Endodermal cell (in vitro differentiated cells): ENCODE results near the gene RPS6KA2. TPM values are rescaled to one million over a fixed set of nuclear protein-coding genes. Genes with fewer than 3 reads are reported as not detected.

ENCODE experiments used
- DNase-seq: peaks from one replicate; pipeline ENCODE4 v3.0.0-alpha.2; 2017
- H3K27ac ChIP-seq: 2 replicates; pipeline ENCODE4 v1.5.1; 2013; ENCODE audit warnings: mild to moderate bottlenecking, low read depth, low read length, moderate library complexity
- H3K27me3 ChIP-seq: 2 replicates; pipeline ENCODE4 v1.6.1; 2013; ENCODE audit warnings: mild to moderate bottlenecking, low read length, moderate library complexity; ENCODE audit not compliant: insufficient read depth, control insufficient read depth, poor library complexity, severe bottlenecking
- H3K36me3 ChIP-seq: 2 replicates; pipeline ENCODE4 v1.7.0; 2013; ENCODE audit warnings: mild to moderate bottlenecking, low read length, moderate library complexity; ENCODE audit not compliant: control insufficient read depth, insufficient read depth
- H3K4me1 ChIP-seq: one replicate; pipeline ENCODE4 v1.7.0; 2013; ENCODE audit warnings: low read length; ENCODE audit not compliant: control insufficient read depth, insufficient read depth
- H3K4me3 ChIP-seq: 2 replicates; pipeline ENCODE4 v1.5.1; 2013; ENCODE audit warnings: mild to moderate bottlenecking, low read length, moderate library complexity
- H3K9ac ChIP-seq: 2 replicates; pipeline ENCODE4 v1.6.1; 2013; ENCODE audit warnings: mild to moderate bottlenecking, low read length, moderate library complexity; ENCODE audit not compliant: poor library complexity, severe bottlenecking; ENCODE audit errors: extremely low read depth
- H3K9me3 ChIP-seq: 2 replicates; pipeline ENCODE4 v1.6.1; 2013; ENCODE audit warnings: mild to moderate bottlenecking, low read length, moderate library complexity; ENCODE audit not compliant: control insufficient read depth
- H3K27ac Mint-ChIP-seq: 2 replicates; pipeline ENCODE4 v1.8.0; 2020; ENCODE audit warnings: mixed read lengths
- H3K27me3 Mint-ChIP-seq: 2 replicates; pipeline ENCODE4 v1.8.0; 2021; ENCODE audit warnings: mild to moderate bottlenecking, mixed read lengths; ENCODE audit not compliant: insufficient read depth
- H3K36me3 Mint-ChIP-seq: 2 replicates; pipeline ENCODE4 v1.8.0; 2020; ENCODE audit warnings: low read depth, mixed read lengths
- H3K4me1 Mint-ChIP-seq: 2 replicates; pipeline ENCODE4 v1.8.0; 2020; ENCODE audit warnings: mixed read lengths
- H3K4me3 Mint-ChIP-seq: 2 replicates; pipeline ENCODE4 v1.8.0; 2020; ENCODE audit warnings: mild to moderate bottlenecking, moderate library complexity, mixed read lengths
- H3K9me3 Mint-ChIP-seq: 2 replicates; pipeline ENCODE4 v1.8.0; 2020; ENCODE audit warnings: mild to moderate bottlenecking, mixed read lengths
- CTCF ChIP-seq: fragments of 200-600 bp; sonication (generic); conservative IDR thresholded peaks from 2 replicates; pipeline ENCODE4 v1.5.0; 2021; ENCODE audit warnings: antibody characterized with exemption, mild to moderate bottlenecking
- WGBS, 2 experiments: methylation state at CpG; one replicate each; pipeline versions ENCODE4 v1.1.5 to v1.1.7; 2013; ENCODE audit warnings: missing lambda C conversion rate in 2 of 2, mixed read lengths in 1 of 2; ENCODE audit not compliant: insufficient coverage in 1 of 2, insufficient read length in 1 of 2; 5-methylcytosine and 5-hydroxymethylcytosine counted together
- total RNA-seq, 2 donors: library from RNA; stranded (reverse); fragmentation: NEBNext Ultra II Directional in 1 of 2; extraction: Animal tissue kit (Norgen Biotek cat#: 25700) in 1 of 2; gene quantifications; 2 replicates in 1 of 2; 3 replicates in 1 of 2; pipeline ENCODE4 v1.2.1, GENCODE V29; 2021

RPS6KA2 gene
- total RNA-seq, 2 donors from 2014 or later = 17.9 to 23.9 TPM

GRCh38 chr6:166580076-166581050 lies 46.7 kb downstream of the RPS6KA2 start:
- Histone ChIP-seq H3K9me3 (peaks cover 6% of the 10 kb centered on the region), H3K36me3 (no peaks in the 10 kb centered on the region), H3K27ac (no peak overlapping the region), H3K27me3 (no peaks in the 10 kb centered on the region), H3K4me3 (no peak overlapping the region), H3K4me1 (no peaks in the 10 kb centered on the region), H3K9ac (no peak overlapping the region)
- Mint-ChIP-seq H3K27me3 (no peaks in the 10 kb centered on the region), H3K9me3 (peaks cover 26% of the 10 kb centered on the region), H3K27ac (no peak overlapping the region), H3K36me3 (peaks cover 24% of the 10 kb centered on the region), H3K4me3 (no peak overlapping the region), H3K4me1 (no peaks in the 10 kb centered on the region)
- 92 to 93% methylated on average over 9 to 17 of the region's 17 CpGs for WGBS, 2 experiments
- peak; percentile 35 for DNase-seq
- no peak for TF ChIP-seq CTCF

- Mint-ChIP-seq H3K4me3 (no peak overlapping the region), H3K4me1 (no peaks in the 10 kb centered on the region), H3K27ac (no peak overlapping the region), H3K9me3 (peaks cover 27% of the 10 kb centered on the region), H3K36me3 (peaks cover 30% of the 10 kb centered on the region), H3K27me3 (no peaks in the 10 kb centered on the region)
- no peaks in the 10 kb centered on the region for H3K27me3 ChIP-seq
- 92 to 94% methylated on average over 6 to 9 of the region's 9 CpGs for WGBS, 2 experiments
- H3K4me1 ChIP-seq = no peaks in the 10 kb centered on the region
- H3K27ac ChIP-seq = no peak overlapping the region
- no peaks in the 10 kb centered on the region for H3K36me3 ChIP-seq
- H3K4me3 ChIP-seq = no peak overlapping the region
- no peak for TF ChIP-seq CTCF
- peaks cover 6% of the 10 kb centered on the region for H3K9me3 ChIP-seq
- H3K9ac ChIP-seq = no peak overlapping the region
- peak; percentile 31 for DNase-seq
Observed at GRCh38 chr6:166579237-166579850, 47.7 kb downstream of the RPS6KA2 start.

- peaks cover 30% of the 10 kb centered on the region for H3K36me3 Mint-ChIP-seq
- H3K27ac ChIP-seq = no peak overlapping the region
- no peaks in the 10 kb centered on the region for H3K27me3 Mint-ChIP-seq
- H3K9me3 ChIP-seq = peaks cover 6% of the 10 kb centered on the region
- DNase-seq = peak; percentile 13
- no peak overlapping the region for H3K4me3 ChIP-seq
- no peak overlapping the region for H3K4me3 Mint-ChIP-seq
- TF ChIP-seq CTCF = no peak
- H3K9ac ChIP-seq = no peak overlapping the region
- H3K27me3 ChIP-seq = no peaks in the 10 kb centered on the region
- peaks cover 27% of the 10 kb centered on the region for H3K9me3 Mint-ChIP-seq
- H3K4me1 ChIP-seq = no peaks in the 10 kb centered on the region
- H3K4me1 Mint-ChIP-seq = peaks cover under 1% of the 10 kb centered on the region
- WGBS, 2 experiments = 92 to 96% methylated on average over 11 to 15 of the region's 15 CpGs
- no peak overlapping the region for H3K27ac Mint-ChIP-seq
- no peaks in the 10 kb centered on the region for H3K36me3 ChIP-seq
Observed at GRCh38 chr6:166578536-166579236, 48.4 kb downstream of the RPS6KA2 start.
